Measurements from ENCODE around the gene NXN. TPM values are rescaled to one million over a fixed set of nuclear protein-coding genes. Genes with fewer than 3 reads are reported as not detected.

The NXN gene
- polyA plus RNA-seq, 1 experiment, result 118 TPM

GRCh38 chr17:945672-946071 is 33.9 kb downstream of the NXN start:
- no peak overlapping the region for H3K4me3 ChIP-seq (ENCODE audit: low read depth, low read length)
- ChIA-PET POLR2A (no interaction called here), CTCF (interaction anchor here (0.6 kb wide), 1 partner anchor 30 kb away, joined by 3 read pairs; no protein-coding TSS in a partner anchor)
- no peak for DNase-seq (ENCODE audit: low read depth, low spot score)
- no peak overlapping the region for H3K27ac ChIP-seq (ENCODE audit: low read depth, low read length)
- no peaks in the 10 kb centered on the region for H3K27me3 ChIP-seq (ENCODE audit: control insufficient read depth, insufficient read depth, low read length)
- TF ChIP-seq CTCF (IDR thresholded peaks at IDR 0.05; ENCODE audit: low read depth, low read length), result no peak
- peaks cover 6% of the 10 kb centered on the region; the same call in 1 of the 2 replicates for H3K9me3 ChIP-seq (ENCODE audit: control insufficient read depth, insufficient read depth, low read length)

- Histone ChIP-seq H3K4me3 (ENCODE audit: low read depth, low read length) (no peak overlapping the region), H3K27ac (ENCODE audit: low read depth, low read length) (no peak overlapping the region), H3K9me3 (ENCODE audit: control insufficient read depth, insufficient read depth, low read length) (peaks cover 6% of the 10 kb centered on the region; the same call in 1 of the 2 replicates), H3K27me3 (ENCODE audit: control insufficient read depth, insufficient read depth, low read length) (no peaks in the 10 kb centered on the region)
- POLR2A ChIA-PET, result interaction anchor here (1.1 kb wide), 1 partner anchor 17 kb away, joined by 3 read pairs; no protein-coding TSS in a partner anchor
- no peak for DNase-seq (ENCODE audit: low read depth, low spot score)
- TF ChIP-seq CTCF (IDR thresholded peaks at IDR 0.05; ENCODE audit: low read depth, low read length), result no peak
- CTCF ChIA-PET, result interaction anchor here (0.9 kb wide), 1 partner anchor 9 kb away, joined by 3 read pairs; no protein-coding TSS in a partner anchor
Measured at GRCh38 chr17:944266-944826, 35.2 kb downstream of the NXN start.

GRCh38 chr17:935485-935884 is 44.1 kb downstream of the NXN start:
- no peak for DNase-seq (ENCODE audit: low read depth, low spot score)
- Histone ChIP-seq H3K27me3 (ENCODE audit: control insufficient read depth, insufficient read depth, low read length) (no peaks in the 10 kb centered on the region), H3K4me3 (ENCODE audit: low read depth, low read length) (no peak overlapping the region), H3K27ac (ENCODE audit: low read depth, low read length) (no peak overlapping the region), H3K9me3 (ENCODE audit: control insufficient read depth, insufficient read depth, low read length) (peaks cover 6% of the 10 kb centered on the region)
- TF ChIP-seq CTCF (IDR thresholded peaks at IDR 0.05; ENCODE audit: low read depth, low read length), result no peak
- ChIA-PET POLR2A (interaction anchor here (1.5 kb wide), 1 partner anchor 16 kb away, joined by 4 read pairs; no protein-coding TSS in a partner anchor), CTCF (interaction anchor here (0.9 kb wide), 1 partner anchor 9 kb away, joined by 3 read pairs; no protein-coding TSS in a partner anchor)

GRCh38 chr17:933312-934073 is 46.1 kb downstream of the NXN start:
- CTCF ChIA-PET, result no interaction called here
- DNase-seq (ENCODE audit: low read depth, low spot score), result peak; percentile 96
- POLR2A ChIA-PET, result interaction anchor here (0.6 to 1.8 kb wide), 10 partner anchors 18 to 98 kb away, joined by 3 to 28 read pairs (median 6); partner anchors contain the start of gene NXN

More at GRCh38 chr17:933312-934073, 46.1 kb downstream of the NXN start:
- TF ChIP-seq CTCF (IDR thresholded peaks at IDR 0.05; ENCODE audit: low read depth, low read length), result no peak
- Histone ChIP-seq H3K9me3 (ENCODE audit: control insufficient read depth, insufficient read depth, low read length) (peaks cover 6% of the 10 kb centered on the region), H3K4me3 (ENCODE audit: low read depth, low read length) (peak overlapping the region; percentile 10; the same call in 1 of the 2 replicates), H3K27ac (ENCODE audit: low read depth, low read length) (peak overlapping the region; percentile 92), H3K27me3 (ENCODE audit: control insufficient read depth, insufficient read depth, low read length) (no peaks in the 10 kb centered on the region)
